Measurements from ENCODE around the gene SUPT6H.

SUPT6H gene

DNA sequence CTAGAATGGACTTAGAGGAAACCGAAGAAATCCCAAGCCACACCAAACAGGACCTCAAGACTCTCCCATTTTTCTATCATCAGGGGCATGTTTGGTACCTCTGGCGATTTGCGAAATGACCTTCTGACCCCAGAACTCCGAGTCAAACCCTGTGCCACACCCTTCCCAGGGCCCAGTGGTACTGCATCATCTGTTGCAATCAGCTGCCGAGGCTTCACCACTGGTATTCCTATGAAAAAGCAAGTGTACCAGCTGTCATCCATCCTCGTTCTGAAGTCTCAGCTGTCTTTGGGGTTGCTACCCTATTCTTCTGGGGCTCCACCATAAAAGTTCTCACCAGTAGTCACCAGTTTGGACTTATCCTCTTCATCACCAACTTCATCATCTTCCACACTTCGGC is 45.7 kb upstream of the SUPT6H start:
- no peak for DNase-seq (ENCODE audit: low read depth)
- H3K4me3 ChIP-seq (ENCODE audit: low read depth, low read length) = no peak overlapping the region
- TF ChIP-seq MYC (IDR thresholded peaks at IDR 0.05; ENCODE audit: low read depth, low read length) (no peak), POLR2A (IDR thresholded peaks at IDR 0.05; ENCODE audit: extremely low read depth, insufficient read length) (no peak), CTCF (IDR thresholded peaks at IDR 0.05; ENCODE audit: low read depth, low read length) (no peak)
- TF ChIP-seq, protein P1, sequence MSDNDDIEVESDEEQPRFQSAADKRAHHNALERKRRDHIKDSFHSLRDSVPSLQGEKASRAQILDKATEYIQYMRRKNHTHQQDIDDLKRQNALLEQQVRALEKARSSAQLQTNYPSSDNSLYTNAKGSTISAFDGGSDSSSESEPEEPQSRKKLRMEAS (IDR thresholded peaks at IDR 0.05; ENCODE audit: low read depth, low read length) = no peak

DNA sequence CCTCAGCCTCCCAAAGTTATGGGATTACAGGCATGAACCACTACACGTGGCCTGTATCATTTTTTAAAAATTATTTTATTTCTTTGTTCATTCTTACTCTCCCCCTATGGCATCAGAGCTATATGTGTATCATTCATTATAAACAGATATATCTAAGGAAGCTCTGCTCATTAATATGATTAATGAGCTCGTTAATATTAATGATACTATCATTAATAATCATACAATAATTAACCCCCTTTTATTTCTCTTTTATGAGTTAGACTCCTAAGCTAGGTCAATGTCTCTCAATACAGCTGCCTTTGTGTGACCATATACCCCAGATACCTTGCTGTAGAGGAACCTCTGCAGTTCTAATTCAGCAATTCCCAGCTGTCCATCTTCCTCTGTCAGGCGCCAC is 43.5 kb upstream of the SUPT6H start:
- TF ChIP-seq, protein P1 (IDR thresholded peaks at IDR 0.05; ENCODE audit: low read depth, low read length) = no peak
- TF ChIP-seq POLR2A (IDR thresholded peaks at IDR 0.05; ENCODE audit: extremely low read depth, insufficient read length) = no peak
- TF ChIP-seq CTCF (IDR thresholded peaks at IDR 0.05; ENCODE audit: low read depth, low read length) = no peak
- no peak for TF ChIP-seq MYC (IDR thresholded peaks at IDR 0.05; ENCODE audit: low read depth, low read length)
- no peak overlapping the region for H3K4me3 ChIP-seq (ENCODE audit: low read depth, low read length)
- no peak for DNase-seq (ENCODE audit: low read depth)

DNA sequence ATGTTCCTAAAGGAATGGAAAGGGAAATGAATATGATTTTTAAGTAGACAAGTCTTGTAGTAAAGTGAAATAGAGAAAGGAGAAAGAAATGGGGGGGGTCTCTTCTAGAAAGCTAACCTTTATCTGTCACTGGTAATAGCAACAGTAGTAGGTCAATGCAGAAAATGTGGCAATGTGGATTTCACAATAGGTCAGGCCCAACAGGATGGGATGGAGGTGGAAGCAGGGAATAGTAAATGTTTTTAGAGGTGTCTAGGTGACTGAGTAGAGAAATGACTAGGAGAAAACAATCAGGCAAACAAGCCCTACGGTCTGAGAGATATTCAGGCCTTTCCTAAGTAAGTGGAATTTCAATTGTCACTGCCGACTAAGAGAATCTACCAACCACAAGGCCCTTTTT is 42.0 kb upstream of the SUPT6H start:
- DNase-seq (ENCODE audit: low read depth) = no peak
- TF ChIP-seq CTCF (IDR thresholded peaks at IDR 0.05; ENCODE audit: low read depth, low read length) (no peak), MYC (IDR thresholded peaks at IDR 0.05; ENCODE audit: low read depth, low read length) (no peak), POLR2A (IDR thresholded peaks at IDR 0.05; ENCODE audit: extremely low read depth, insufficient read length) (no peak)
- TF ChIP-seq, protein P1 (IDR thresholded peaks at IDR 0.05; ENCODE audit: low read depth, low read length) = no peak

DNA sequence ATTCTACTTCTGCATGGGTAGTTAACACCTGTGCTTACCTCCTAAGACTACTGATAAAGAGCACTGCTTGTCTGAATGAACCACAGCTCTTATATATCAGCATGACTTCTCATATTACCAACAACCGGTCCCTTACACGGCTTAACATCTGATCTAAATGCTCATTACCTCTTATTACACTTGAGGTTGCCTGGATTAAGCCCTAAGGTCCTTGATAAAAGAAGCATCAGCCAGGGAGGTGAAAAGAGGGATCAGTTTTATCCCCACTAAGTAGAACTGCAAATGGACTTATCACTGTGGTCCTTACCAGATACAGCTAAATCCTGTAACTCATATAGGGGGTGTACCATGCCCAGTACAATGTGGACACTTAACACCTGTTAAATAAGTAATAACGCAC is 39.8 kb upstream of the SUPT6H start:
- no peak overlapping the region for H3K4me3 ChIP-seq (ENCODE audit: low read depth, low read length)
- TF ChIP-seq, protein P1 (IDR thresholded peaks at IDR 0.05; ENCODE audit: low read depth, low read length) = no peak
- TF ChIP-seq POLR2A (IDR thresholded peaks at IDR 0.05; ENCODE audit: extremely low read depth, insufficient read length) (no peak), MYC (IDR thresholded peaks at IDR 0.05; ENCODE audit: low read depth, low read length) (no peak), CTCF (IDR thresholded peaks at IDR 0.05; ENCODE audit: low read depth, low read length) (no peak)
- no peak for DNase-seq (ENCODE audit: low read depth)

More for the DNA sequence above, 42.0 kb upstream of the SUPT6H start:
- H3K4me3 ChIP-seq (ENCODE audit: low read depth, low read length) = no peak overlapping the region

GRCh38 chr17:28623696-28624095 is 38.3 kb upstream of the SUPT6H start:
- no peak overlapping the region for H3K4me3 ChIP-seq (ENCODE audit: low read depth, low read length)
- no peak for DNase-seq (ENCODE audit: low read depth)
- TF ChIP-seq, protein P1 (IDR thresholded peaks at IDR 0.05; ENCODE audit: low read depth, low read length) = no peak
- TF ChIP-seq CTCF (IDR thresholded peaks at IDR 0.05; ENCODE audit: low read depth, low read length) = no peak
- TF ChIP-seq MYC (IDR thresholded peaks at IDR 0.05; ENCODE audit: low read depth, low read length) = no peak
- no peak for TF ChIP-seq POLR2A (IDR thresholded peaks at IDR 0.05; ENCODE audit: extremely low read depth, insufficient read length)

DNA sequence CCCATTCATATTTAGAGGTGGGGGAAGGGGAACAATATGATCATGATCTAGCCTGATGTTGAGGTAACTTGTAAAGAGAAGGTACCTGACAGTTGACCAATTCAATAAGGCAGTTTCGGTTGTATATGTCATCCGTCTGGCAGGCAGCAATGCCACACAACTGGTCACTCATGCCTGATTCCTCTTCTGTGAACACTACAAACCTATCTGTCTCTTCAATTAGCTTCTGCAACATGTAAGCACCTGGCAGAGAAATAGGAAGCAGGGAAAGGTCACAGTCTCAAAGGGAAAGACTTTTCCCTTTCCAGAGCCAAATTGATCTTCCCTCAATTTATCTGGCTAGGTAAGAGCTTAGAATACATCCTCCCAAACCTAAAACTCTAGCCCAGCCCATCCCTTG is 37.9 kb upstream of the SUPT6H start:
- no peak for DNase-seq (ENCODE audit: low read depth)
- no peak overlapping the region for H3K4me3 ChIP-seq (ENCODE audit: low read depth, low read length)
- TF ChIP-seq, protein P1 (IDR thresholded peaks at IDR 0.05; ENCODE audit: low read depth, low read length) = no peak
